NCI-H510A treated with DMSO at 0.1 percent for 48 hours (cell line): ENCODE data around the gene GNAI2.
"Not testable (repeated sequence)": the region's sequence is repeated elsewhere in the genome, so short reads cannot be mapped to it uniquely, and the experiment has no call there.

ENCODE experiments used
- DNase-seq: peaks from one replicate; lab custom pipeline; 2025; lab: John Stamatoyannopoulos, UW

GNAI2 gene

GRCh38 chr3:50245251-50245745, 9.3 kb downstream of the GNAI2 start:
- DNase-seq, result no peak

- peak; percentile 19 for DNase-seq
Measured at GRCh38 chr3:50245831-50246516, 10.0 kb downstream of the GNAI2 start.

- no peak for DNase-seq
Measured at GRCh38 chr3:50246517-50246954, 10.5 kb downstream of the GNAI2 start.

DNA sequence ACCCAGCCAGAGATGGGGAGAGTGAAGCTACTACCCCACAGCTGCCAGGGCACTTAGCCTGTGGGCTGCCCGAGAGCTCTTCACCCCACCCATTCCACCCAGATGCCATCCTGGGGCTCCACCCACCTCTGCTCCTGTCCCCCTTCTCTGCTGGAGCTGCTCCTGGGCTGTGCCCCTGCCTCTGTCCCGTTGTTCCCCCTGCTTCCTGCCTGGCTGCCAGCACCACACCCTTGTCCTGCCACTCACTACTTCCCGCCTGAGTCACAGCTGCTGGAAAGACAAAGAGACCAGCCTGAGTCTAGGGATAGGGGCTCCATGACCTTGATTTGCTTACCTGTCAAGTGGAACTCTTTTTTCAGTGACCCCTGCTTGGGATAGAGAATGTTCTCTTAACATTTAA, 12.4 kb downstream of the GNAI2 start:
- no peak for DNase-seq

DNA sequence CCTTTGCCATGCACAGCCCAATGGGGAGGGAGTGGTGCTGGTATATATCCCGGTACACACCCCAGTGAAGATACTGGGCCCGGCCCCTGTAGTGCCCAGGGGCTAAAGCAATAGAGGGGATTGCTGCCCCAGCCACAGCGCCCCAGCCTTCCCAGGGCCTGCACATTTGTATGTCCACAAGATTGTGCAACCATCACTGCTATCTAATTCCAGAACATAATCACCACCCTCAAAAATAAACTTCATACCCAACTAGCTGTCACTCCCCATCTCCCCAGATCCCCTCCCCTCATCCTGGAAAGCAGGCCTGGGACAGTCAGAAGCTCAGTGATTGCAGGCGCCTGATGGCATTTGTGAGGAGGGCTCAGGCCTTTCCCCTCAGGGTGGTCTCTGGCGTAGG, 13.5 kb downstream of the GNAI2 start:
- no peak for DNase-seq

- DNase-seq, result no peak
Measured at GRCh38 chr3:50250514-50250913, 14.5 kb downstream of the GNAI2 start.

GRCh38 chr3:50251220-50251619, 15.2 kb downstream of the GNAI2 start:
- no peak for DNase-seq

- DNase-seq, result no peak
Measured at GRCh38 chr3:50254577-50255250, 18.7 kb downstream of the GNAI2 start.

GRCh38 chr3:50255251-50255615, 19.2 kb downstream of the GNAI2 start:
- DNase-seq, result no peak

- DNase-seq, result no peak
Measured at GRCh38 chr3:50256978-50257890, 21.2 kb downstream of the GNAI2 start.

- DNase-seq, result no peak
Measured at GRCh38 chr3:50258029-50258680, 22.2 kb downstream of the GNAI2 start.

- no peak for DNase-seq
Measured at GRCh38 chr3:50258979-50259378, 23.0 kb downstream of the GNAI2 start.

DNA sequence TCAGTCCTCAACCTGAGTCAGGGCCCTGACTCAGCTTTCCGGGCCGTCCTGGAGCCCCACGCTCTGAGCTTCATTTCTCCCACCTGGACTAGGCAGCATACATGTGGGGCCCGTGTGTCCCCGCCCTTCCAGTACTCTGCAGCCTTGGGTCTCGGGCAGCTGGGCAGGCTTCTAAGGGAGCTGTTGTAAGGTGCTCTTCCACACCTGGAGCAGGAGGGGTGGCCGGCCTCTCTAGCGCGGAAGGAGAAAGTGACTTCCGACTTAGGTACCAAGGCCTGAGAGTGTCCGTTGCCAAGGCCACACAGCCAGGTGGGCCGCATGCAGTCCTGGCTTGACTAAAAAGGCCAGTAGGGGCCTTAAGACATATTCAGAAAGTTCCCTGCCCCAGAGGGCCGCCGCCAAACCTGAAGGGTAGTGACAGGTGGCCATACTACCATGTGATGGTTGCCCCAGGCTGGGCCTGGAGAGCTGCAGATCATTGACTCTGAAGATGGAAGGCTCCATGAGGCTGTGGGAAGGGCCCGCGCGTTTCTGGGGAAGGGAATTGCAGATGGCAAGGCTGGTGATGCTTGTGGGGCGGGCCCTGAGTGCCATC, 23.5 kb downstream of the GNAI2 start:
- peak; percentile 34 for DNase-seq

DNA sequence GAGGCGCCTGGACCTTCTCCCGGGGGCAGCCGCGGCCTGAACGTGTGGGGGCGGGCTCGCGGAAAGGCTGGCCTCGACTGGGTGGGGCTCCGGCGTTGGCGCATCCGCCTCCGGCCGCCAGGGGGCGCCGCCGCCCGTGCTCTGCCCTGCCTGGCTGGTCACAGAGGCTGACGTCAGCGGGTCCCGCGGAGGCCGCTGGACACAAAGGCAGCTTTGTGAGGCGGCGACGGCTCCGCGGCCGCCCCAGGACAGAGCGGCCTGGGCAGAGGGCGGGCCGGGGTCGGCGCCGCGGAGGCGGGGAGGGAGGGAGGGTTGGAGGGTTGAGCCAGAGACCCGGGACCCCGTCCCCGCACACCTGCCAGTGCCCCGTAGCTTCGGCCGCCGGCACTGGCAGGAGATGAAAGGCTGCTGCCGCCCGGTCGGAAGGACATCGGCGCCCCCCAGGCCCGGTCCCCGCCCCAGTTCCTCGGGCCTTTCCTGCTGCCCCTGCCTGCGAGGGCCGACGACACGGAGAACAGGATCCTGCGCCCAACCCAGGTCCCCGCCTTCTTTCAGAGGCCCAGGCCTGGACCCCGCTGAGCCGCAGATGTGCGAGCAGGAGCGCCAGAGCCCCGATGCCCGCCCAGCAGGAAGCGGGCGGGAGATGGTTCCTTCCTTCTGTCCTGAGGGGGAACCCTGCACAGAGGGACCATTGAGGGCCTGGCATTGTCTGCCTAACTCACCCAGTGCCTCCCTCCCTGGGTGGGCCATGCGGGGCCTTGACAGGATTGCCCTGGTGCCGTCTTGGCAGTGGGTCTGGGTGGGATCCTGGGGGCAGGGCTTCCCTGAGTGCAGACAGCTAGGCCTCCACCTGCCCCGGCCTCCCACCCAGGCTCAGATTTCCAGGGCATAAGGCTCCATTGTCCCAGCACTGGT, 24.3 kb downstream of the GNAI2 start:
- DNase-seq, result peak; percentile 58

DNA sequence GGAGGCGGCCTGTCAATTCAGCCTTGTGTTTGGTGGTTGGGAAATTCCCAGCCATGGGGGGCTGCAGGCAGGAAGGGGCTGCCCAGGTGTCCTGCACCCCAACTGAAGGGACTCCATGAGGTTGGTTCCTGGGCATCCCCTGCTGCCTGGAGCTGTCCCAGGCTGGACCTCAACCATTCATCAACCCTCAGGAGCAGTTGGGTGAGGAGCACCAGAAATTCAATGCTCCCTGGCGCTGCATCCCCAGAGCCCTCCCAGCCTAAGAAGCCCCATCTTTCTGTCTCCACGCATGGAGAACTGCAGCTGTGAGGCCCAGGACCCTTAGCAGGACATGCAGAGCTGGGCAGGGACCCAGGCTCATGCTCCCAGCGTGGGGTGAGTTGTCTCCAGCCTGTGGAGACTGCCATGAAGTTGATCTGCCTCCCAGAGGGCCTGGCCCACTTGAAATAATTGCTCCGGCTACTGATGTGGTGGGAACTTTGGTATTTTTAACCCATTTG, 25.0 kb downstream of the GNAI2 start:
- DNase-seq, result no peak

DNA sequence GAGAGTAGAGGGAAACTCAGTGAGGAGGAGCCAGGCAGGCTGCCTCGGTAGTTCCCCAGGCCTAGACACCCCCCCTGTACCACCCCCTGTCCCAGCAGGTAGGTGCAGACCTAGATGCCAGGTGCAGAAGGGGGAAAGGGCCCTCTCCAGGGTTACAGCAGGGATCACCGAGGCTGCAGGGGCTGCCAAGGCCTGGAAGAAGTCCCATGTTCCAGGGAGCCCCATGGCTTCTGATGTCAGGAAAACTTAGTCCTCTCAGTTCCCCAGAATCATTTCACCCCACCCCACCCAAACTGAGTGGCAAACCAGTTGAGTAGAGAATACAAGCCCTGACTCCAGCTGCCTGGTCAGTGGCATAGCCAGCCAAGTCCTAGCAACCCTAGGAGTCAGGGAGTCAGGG, 25.5 kb downstream of the GNAI2 start:
- DNase-seq, result no peak

DNA sequence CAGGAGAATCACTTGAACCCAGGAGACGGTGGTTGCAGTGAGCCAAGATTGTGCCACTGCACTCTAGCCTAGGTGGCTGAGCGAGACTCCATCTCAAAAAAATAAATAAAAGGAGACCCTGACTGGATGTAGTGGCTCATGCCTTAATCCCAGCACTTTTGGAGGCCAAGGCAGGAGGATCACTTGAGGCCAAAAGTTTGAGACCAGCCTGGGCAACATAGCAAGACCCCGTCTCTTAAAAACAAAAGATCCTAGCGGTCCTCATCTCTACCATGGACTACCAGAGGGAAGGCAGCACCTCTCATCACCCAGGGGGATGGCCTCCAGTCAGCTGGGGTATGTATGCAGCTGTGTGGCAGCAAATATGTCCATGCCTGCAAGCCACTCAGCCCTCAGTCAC, 26.2 kb downstream of the GNAI2 start:
- not testable (repeated sequence) for DNase-seq

DNA sequence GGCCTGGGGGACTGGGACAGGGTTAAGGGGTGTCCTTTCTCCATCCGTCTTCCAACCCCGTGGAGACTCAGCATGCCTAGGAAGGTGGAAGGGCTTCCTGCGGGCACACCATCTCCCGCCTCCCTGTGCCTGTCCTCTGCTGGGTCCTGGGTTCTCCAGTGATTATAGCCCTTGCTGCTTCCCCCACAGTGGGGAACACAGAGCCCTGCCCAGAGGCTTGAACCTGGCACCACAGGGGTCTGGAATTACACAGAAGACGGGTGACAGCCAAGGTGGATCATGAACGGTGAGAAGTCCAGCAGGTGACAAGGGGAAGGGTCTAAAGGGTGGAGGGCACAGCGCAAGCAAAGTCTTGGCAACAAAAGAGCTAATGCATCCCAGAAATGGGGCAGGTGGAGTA, 26.8 kb downstream of the GNAI2 start:
- no peak for DNase-seq

GRCh38 chr3:50263478-50264382, 27.7 kb downstream of the GNAI2 start:
- DNase-seq, result no peak
